ENCODE data around the gene SAG.
A peak's percentile ranks its signal among the peaks of the same experiment; 100 is the strongest.

SAG gene

GRCh38 chr2:233384015-233384414 is 76.4 kb downstream of the SAG start:
- Histone ChIP-seq H3K27ac (ENCODE audit: low read length) (no peak overlapping the region), H3K9me3 (ENCODE audit: control insufficient read depth in 1 of 2, low read length in 2 of 2) (no peaks in the 10 kb centered on the region), H3K36me3 (ENCODE audit: control insufficient read depth in 1 of 2, insufficient read depth in 2 of 2, low read length in 2 of 2) (no peaks in the 10 kb centered on the region), H3K4me3 (ENCODE audit: low read depth in 1 of 2, low read length in 2 of 2) (no peak overlapping the region), H3K4me1 (ENCODE audit: control insufficient read depth in 1 of 2, insufficient read depth in 2 of 2, low read length in 2 of 2) (peaks cover 5 to 35% of the 10 kb centered on the region in 2 donors), H3K27me3 (ENCODE audit: low read depth, low read length) (no peaks in the 10 kb centered on the region)

- H3K27me3 ChIP-seq (ENCODE audit: low read depth, low read length) = no peaks in the 10 kb centered on the region
- H3K4me3 ChIP-seq (ENCODE audit: low read depth in 1 of 2, low read length in 2 of 2) = no peak overlapping the region
- H3K27ac ChIP-seq (ENCODE audit: low read length) = peak overlapping the region; percentile 58
- no peaks in the 10 kb centered on the region for H3K9me3 ChIP-seq (ENCODE audit: control insufficient read depth in 1 of 2, low read length in 2 of 2)
- H3K36me3 ChIP-seq (ENCODE audit: control insufficient read depth in 1 of 2, insufficient read depth in 2 of 2, low read length in 2 of 2) = no peaks in the 10 kb centered on the region
- peaks cover 5 to 42% of the 10 kb centered on the region in 2 donors for H3K4me1 ChIP-seq (ENCODE audit: control insufficient read depth in 1 of 2, insufficient read depth in 2 of 2, low read length in 2 of 2)
These were observed 77.3 kb downstream of the SAG start for GRCh38 chr2:233384811-233385488.

DNA sequence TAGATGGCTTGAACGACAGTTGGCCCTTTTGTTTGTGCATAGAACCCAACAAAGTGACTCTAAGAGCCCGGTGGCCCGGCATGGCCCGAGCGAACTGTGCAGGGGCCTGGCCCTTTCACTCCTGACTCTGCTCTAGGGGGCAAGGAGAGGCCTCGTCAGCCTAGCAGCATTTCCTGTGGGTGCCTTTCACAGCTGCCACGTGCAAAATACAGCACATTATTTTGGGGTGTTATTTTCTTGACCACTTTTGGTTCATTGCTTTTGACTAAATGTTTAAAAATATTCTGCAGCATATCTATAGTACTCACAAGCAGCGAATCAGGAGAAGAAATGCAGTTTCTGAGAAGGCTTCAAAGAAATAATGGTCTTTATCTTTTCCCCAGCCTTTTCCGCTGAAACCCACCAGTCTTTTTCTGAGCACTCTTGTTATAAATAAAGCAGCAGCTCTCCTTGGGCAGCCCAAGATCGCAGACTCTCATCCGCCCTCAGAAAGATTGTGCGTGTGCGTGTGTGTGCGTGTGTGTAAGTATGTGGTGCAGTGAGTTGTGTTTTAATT is 78.0 kb downstream of the SAG start:
- H3K27me3 ChIP-seq (ENCODE audit: low read depth, low read length) = no peaks in the 10 kb centered on the region
- no peaks in the 10 kb centered on the region for H3K9me3 ChIP-seq (ENCODE audit: control insufficient read depth in 1 of 2, low read length in 2 of 2)
- H3K36me3 ChIP-seq (ENCODE audit: control insufficient read depth in 1 of 2, insufficient read depth in 2 of 2, low read length in 2 of 2) = no peaks in the 10 kb centered on the region
- peak overlapping the region; percentile 58 for H3K27ac ChIP-seq (ENCODE audit: low read length)
- H3K4me1 ChIP-seq (ENCODE audit: control insufficient read depth in 1 of 2, insufficient read depth in 2 of 2, low read length in 2 of 2) = peaks cover 5 to 42% of the 10 kb centered on the region in 2 donors
- no peak overlapping the region for H3K4me3 ChIP-seq (ENCODE audit: low read depth in 1 of 2, low read length in 2 of 2)

GRCh38 chr2:233386382-233387041 is 78.9 kb downstream of the SAG start:
- Histone ChIP-seq H3K4me3 (ENCODE audit: low read depth in 1 of 2, low read length in 2 of 2) (peak overlapping the region in 1 of 2 donors; percentile 50), H3K9me3 (ENCODE audit: control insufficient read depth in 1 of 2, low read length in 2 of 2) (no peaks in the 10 kb centered on the region), H3K4me1 (ENCODE audit: control insufficient read depth in 1 of 2, insufficient read depth in 2 of 2, low read length in 2 of 2) (peaks cover 5 to 42% of the 10 kb centered on the region in 2 donors), H3K36me3 (ENCODE audit: control insufficient read depth in 1 of 2, insufficient read depth in 2 of 2, low read length in 2 of 2) (no peaks in the 10 kb centered on the region), H3K27ac (ENCODE audit: low read length) (peak overlapping the region; percentile 58), H3K27me3 (ENCODE audit: low read depth, low read length) (no peaks in the 10 kb centered on the region)

- H3K27me3 ChIP-seq (ENCODE audit: low read depth, low read length) = no peaks in the 10 kb centered on the region
- H3K36me3 ChIP-seq (ENCODE audit: control insufficient read depth in 1 of 2, insufficient read depth in 2 of 2, low read length in 2 of 2) = no peaks in the 10 kb centered on the region
- peak overlapping the region in 1 of 2 donors; percentile 50 for H3K4me3 ChIP-seq (ENCODE audit: low read depth in 1 of 2, low read length in 2 of 2)
- no peaks in the 10 kb centered on the region for H3K9me3 ChIP-seq (ENCODE audit: control insufficient read depth in 1 of 2, low read length in 2 of 2)
- peak overlapping the region; percentile 58 for H3K27ac ChIP-seq (ENCODE audit: low read length)
- H3K4me1 ChIP-seq (ENCODE audit: control insufficient read depth in 1 of 2, insufficient read depth in 2 of 2, low read length in 2 of 2) = peaks cover 5 to 42% of the 10 kb centered on the region in 2 donors
These were observed 79.6 kb downstream of the SAG start for GRCh38 chr2:233387225-233387624.

- H3K4me1 ChIP-seq (ENCODE audit: control insufficient read depth in 1 of 2, insufficient read depth in 2 of 2, low read length in 2 of 2) = peaks cover 5 to 42% of the 10 kb centered on the region in 2 donors
- H3K36me3 ChIP-seq (ENCODE audit: control insufficient read depth in 1 of 2, insufficient read depth in 2 of 2, low read length in 2 of 2) = no peaks in the 10 kb centered on the region
- H3K4me3 ChIP-seq (ENCODE audit: low read depth in 1 of 2, low read length in 2 of 2) = peak overlapping the region; percentile 24 to 50
- H3K9me3 ChIP-seq (ENCODE audit: control insufficient read depth in 1 of 2, low read length in 2 of 2) = no peaks in the 10 kb centered on the region
- peak overlapping the region; percentile 86 for H3K27ac ChIP-seq (ENCODE audit: low read length)
- no peaks in the 10 kb centered on the region for H3K27me3 ChIP-seq (ENCODE audit: low read depth, low read length)
These were observed 80.3 kb downstream of the SAG start for GRCh38 chr2:233387667-233388528.

- no peaks in the 10 kb centered on the region for H3K27me3 ChIP-seq (ENCODE audit: low read depth, low read length)
- H3K4me3 ChIP-seq (ENCODE audit: low read depth in 1 of 2, low read length in 2 of 2) = no peak overlapping the region
- H3K27ac ChIP-seq (ENCODE audit: low read length) = no peak overlapping the region
- H3K4me1 ChIP-seq (ENCODE audit: control insufficient read depth in 1 of 2, insufficient read depth in 2 of 2, low read length in 2 of 2) = peaks cover 5 to 39% of the 10 kb centered on the region in 2 donors
- H3K9me3 ChIP-seq (ENCODE audit: control insufficient read depth in 1 of 2, low read length in 2 of 2) = no peaks in the 10 kb centered on the region
- H3K36me3 ChIP-seq (ENCODE audit: control insufficient read depth in 1 of 2, insufficient read depth in 2 of 2, low read length in 2 of 2) = peaks cover 0 to under 1% of the 10 kb centered on the region in 2 donors
These were observed 82.0 kb downstream of the SAG start for GRCh38 chr2:233389601-233390125.

GRCh38 chr2:233395687-233396086 is 88.1 kb downstream of the SAG start:
- H3K4me3 ChIP-seq (ENCODE audit: low read depth in 1 of 2, low read length in 2 of 2) = no peak overlapping the region
- no peaks in the 10 kb centered on the region for H3K4me1 ChIP-seq (ENCODE audit: control insufficient read depth in 1 of 2, insufficient read depth in 2 of 2, low read length in 2 of 2)
- no peaks in the 10 kb centered on the region for H3K9me3 ChIP-seq (ENCODE audit: control insufficient read depth in 1 of 2, low read length in 2 of 2)
- H3K27ac ChIP-seq (ENCODE audit: low read length) = no peak overlapping the region
- no peaks in the 10 kb centered on the region for H3K27me3 ChIP-seq (ENCODE audit: low read depth, low read length)
- peaks cover 0 to 11% of the 10 kb centered on the region in 2 donors for H3K36me3 ChIP-seq (ENCODE audit: control insufficient read depth in 1 of 2, insufficient read depth in 2 of 2, low read length in 2 of 2)

All from muscle layer of duodenum (tissue), 2 donors.